Transverse colon (tissue), 4 donors: Measurements from ENCODE around the gene TMEM50B.

Source experiments
- CTCF ChIP-seq, 5 experiments: fragments of 200-600 bp in 3 of 5; fragments of 450-650 bp in 2 of 5; sonication (generic) in 3 of 5; IDR thresholded peaks; 1 replicate in 2 of 5; 2 replicates in 3 of 5; pipeline ENCODE4 v1.5.1; 2016 to 2017; ENCODE audit warnings: antibody characterized with exemption in 5 of 5, inconsistent platforms in 3 of 5, mild to moderate bottlenecking in 2 of 5, moderate library complexity in 1 of 5
- POLR2A ChIP-seq: fragments of 450-650 bp; IDR thresholded peaks from one replicate; pipeline ENCODE4 v1.6.1; 2016; ENCODE audit warnings: antibody characterized with exemption, mild to moderate bottlenecking, moderate library complexity
- POLR2AphosphoS5 ChIP-seq, 3 donors: sonication (generic); formaldehyde crosslinking; IDR thresholded peaks; one replicate each; pipeline ENCODE4 v1.6.1; 2016; ENCODE audit warnings: antibody characterized with exemption in 3 of 3

GRCh38 chr21:33480481-33481103 is 818 bp upstream of the TMEM50B start:
- TF ChIP-seq CTCF (IDR thresholded peaks at IDR 0.05) (no peak), POLR2AphosphoS5 (IDR thresholded peaks at IDR 0.05) (no peak), POLR2A (no peak)
